ENCODE measurements around the gene PDE12.
"Not testable (repeated sequence)": the region's sequence is repeated elsewhere in the genome, so short reads cannot be mapped to it uniquely, and the experiment has no call there.

The PDE12 gene

DNA sequence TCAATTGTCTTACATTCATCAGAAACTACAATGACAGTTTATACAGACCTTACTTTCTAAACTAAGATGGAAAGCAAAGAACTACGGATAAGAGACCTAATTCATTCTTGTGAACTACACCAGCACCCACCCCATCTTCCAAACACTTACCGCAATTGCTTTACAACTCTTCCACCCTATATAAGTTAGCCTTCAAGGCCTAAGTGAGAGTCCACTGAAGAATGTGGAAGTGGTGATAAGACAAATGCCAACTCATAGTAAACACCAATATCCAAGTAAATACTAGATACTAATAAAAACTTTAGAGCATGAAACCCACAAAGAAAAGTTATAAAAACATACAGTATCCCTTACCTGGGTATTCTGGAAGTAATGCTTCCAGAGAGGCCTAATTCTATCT is 27.5 kb downstream of the PDE12 start:
- DNase-seq (ENCODE audit: low spot score) = no peak

DNA sequence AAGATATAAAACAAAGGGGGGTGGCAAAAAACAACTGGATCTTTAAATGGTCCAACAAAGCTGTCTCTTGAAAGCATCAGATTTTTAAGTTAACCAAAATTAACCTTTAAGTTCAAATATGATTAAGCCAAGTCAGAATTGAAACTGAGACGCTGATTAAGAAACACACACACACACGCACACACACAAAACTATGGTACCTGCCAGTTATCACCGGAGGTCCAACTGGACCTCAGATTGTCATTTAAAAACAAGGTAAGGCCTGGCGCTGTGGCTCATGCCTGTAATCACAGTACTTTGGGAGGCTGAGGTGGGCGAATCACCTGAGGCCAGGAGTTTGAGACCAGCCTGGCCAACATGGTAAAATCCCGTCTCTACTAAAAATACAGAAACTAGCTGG is 30.7 kb downstream of the PDE12 start:
- DNase-seq (ENCODE audit: low spot score) = no peak

DNA sequence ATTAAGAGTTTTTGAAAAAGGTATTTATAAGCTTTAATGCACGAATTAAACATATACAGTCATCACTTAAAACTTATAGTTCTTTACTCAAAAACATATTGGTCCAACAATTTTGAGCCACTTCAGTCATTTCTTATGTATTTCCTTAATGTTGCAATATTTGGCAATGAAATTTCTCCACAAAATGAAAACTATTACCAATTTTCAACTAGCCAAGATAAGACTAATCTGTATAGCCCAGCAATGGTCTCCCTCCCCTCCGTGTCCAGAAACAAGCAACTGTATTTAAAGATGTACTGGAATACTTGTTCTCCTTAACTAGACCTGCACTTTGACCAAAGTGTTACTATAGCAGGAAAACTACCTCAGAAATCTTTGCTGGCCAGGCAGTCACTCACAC is 31.8 kb downstream of the PDE12 start:
- no peak for DNase-seq (ENCODE audit: low spot score)

DNA sequence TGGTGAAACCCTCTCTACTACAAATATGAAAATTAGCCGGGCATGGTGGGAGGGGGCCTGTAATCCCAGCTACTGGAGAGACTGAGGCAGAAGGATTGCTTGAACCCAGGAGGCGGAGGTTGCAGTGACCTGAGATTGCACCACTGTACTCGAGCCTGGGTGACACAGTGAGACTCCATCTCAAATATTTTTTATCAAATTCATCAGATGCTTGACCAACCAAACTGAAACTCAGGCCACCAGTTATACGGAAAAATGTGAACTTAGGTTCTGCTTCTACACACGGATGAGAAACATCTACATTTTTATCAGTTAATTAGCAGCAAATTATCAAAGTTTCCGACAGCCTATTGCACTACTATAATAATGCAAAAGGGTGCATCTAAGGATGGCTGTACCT is 36.2 kb downstream of the PDE12 start:
- no peak for DNase-seq (ENCODE audit: low spot score)

DNA sequence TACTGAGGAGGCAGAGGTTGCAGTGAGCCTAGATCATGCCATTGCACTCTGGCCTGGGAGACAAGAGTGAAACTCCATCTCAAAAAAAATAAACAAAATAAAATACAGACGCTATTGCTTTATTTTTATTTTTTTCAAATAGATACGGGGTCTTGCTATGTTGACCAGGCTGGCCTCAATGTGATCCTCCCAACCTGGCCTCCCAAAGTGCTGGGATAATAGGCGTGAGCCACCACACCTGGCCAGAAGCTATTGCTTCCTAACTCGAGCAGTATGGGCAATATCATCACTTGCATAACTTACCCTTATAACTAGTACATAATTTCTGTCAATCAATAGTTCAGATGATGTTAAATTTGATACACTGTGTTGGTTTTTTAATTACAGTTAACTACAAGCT is 38.1 kb downstream of the PDE12 start:
- no peak for DNase-seq (ENCODE audit: low spot score)

DNA sequence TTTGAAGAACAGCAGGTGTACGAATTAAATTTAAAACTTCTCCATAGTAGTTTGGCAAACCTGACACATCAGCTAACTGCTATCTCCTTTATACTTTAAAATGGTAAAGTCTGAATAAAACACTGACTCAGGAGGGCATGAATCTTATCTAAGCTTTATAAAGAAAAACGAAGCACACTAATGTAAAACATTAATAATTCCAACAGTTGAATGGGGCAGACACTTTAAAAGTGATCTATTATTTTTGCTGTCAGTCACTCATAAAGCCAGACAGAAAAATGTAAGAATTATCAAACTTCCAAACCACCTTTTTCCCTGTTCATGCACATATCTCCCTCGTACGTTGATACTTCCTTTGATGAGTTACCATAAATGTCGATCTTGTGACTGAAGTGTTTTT is 38.5 kb downstream of the PDE12 start:
- DNase-seq (ENCODE audit: low spot score) = no peak

DNA sequence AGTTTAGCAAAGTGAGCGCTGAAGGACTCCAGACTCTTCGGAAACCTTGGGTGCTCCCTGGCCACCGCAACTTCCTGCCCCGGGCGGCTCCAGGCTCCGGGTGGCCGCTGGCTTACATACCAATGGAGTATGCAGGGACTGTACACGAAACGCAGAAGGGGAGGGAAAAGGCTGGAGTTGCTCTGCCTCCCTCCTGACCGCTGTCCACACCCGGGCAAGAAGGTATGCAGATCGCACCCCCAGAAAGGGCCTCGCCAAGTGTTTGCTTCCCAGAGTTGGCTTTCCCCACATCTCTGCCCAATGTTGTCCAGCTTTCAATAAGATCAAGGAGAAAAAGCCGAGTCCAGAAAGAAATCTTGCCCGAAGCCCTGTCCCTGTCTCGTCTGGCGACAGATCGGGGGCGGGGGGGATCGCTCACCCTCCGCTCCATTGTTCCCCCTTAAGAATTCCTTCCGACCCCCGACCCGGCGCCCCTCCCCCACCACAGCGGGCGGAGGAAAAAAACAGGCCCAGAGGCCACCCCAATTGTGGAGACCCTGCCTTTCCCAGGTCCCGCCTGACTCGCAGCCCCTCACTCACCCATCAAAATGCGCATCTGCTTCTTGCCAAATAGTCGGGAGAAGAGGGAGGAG is 40.5 kb downstream of the PDE12 start:
- peak; percentile 50 for DNase-seq (ENCODE audit: low spot score)

DNA sequence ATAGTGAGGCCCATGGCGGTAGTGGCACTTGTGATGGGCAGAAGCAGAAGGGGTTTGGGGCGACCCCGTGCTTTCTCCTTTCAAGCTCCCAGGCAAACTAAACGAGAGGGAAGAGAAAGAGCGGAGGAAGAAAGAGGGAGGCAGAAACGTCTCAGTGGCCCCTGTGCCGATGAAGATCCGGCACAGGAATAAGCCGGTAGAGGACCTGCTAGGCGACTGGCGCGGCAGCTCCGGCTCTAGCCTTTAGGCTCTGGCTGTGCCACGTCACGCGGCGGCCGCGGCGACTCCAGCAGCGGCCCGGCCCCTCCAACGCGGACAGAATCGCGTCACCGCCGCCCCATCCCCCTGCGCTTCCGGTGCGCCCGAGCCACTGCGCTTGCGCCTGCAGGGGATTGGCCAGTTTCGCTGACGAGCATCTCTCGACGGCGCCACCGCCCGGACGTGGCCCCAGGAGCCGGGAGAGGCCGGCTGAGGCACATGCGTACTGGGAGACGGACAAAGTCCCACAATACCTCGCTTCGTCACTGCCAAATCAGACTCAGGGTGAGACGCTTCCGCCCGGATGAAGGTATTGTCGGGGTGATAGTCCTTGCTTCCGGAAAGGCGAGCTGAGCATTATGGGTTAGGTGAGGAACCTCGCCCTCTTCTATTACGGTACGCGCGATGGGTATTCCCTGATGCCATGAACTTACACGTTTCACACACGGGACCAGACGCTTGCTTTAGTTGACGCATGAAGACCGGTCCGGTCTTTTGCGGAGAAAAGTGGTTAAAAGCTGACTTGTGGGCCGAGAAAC is 41.3 kb downstream of the PDE12 start, which contains the start of gene ARF4:
Gene ARF4 (minus strand): TSS at position 218 of the 797 bp plus-strand sequence. CDS start 204 bp downstream, at position 14.
- DNase-seq (ENCODE audit: low spot score) = peak; percentile 100

DNA sequence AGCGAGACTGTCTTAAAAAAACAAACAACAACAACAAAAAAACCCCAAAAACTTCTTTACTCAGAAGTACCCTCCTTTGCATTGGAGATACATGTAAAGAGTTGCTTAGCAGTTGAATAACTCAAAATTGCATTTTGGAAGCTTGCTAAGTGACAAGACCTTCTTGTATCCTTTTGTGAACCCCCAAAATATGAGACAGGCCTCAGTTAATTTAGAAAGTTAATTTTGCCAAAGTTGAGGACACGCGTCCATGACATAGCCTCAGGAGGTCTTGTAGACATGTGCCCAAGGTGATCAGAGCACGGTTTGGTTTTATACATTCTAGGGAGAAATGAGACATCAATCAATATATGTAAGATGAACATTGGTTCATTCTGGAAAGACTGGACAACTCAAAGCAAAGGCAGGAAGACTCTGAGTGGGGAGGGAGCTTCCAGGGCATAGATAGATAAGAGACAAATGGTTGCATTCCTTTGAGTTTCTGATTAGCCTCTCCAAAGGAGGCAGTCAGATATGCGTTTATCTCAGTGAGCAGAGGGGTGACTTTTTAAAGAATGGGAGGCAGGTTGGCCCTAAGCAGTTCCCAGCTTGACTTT is 42.8 kb downstream of the PDE12 start:
- no peak for DNase-seq (ENCODE audit: low spot score)

DNA sequence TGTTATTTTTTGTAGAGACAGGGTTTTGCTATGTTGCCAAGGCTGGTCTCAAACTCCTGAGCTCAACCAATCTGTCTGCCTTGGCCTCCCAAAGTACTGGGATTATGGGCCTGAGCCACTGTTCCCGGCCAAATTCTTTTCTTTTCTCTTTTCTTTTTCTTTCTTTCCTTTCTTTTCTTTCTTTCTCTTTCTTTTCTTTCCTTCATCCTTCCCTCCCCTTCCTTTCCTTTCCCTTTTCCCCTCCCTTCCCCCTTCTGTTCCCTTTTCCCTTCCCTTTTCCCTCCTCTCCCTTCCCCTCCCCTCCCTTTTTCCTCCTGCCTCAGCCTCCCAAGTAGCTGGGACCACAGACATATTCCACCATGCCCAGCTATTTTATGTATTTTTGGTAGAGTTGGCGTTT is 44.1 kb downstream of the PDE12 start:
- no peak for DNase-seq (ENCODE audit: low spot score)

DNA sequence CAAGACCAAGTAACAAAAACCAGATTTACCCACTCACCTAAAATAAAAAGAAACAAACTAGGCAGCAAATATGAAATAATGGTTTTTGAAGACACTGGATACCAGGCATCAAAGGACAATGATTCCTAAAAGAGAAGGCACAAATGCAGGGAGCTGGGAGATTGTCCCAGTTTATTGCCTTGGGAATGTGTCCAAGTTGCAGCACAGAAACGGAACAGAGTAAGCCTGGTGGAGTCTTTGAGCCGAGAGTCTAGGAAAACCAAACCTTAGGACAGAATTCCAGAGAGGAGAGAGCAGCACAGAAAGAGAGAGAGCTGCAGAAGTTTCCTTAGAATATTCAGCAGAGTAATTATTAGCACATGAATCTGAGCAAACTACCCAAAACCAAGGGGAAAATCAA is 48.9 kb downstream of the PDE12 start:
- DNase-seq (ENCODE audit: low spot score) = no peak

DNA sequence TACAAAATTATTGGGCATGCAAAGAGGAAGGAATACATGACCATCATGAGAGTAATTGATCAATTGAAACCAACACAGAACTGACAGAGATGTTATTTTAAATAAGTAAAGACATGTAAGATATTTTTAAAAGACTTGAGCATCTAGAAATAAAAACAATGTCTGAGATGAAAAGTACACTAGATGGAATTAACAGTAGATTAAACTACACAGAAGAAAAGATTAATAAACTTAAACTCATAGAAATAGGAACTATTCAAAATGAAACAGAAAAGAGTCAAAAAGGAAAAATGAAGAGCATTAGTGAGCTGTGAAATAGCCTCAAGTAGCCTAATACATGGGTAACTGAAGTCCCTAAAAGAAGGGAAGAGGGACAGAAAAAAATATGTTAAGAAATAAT is 49.6 kb downstream of the PDE12 start:
- no peak for DNase-seq (ENCODE audit: low spot score)

DNA sequence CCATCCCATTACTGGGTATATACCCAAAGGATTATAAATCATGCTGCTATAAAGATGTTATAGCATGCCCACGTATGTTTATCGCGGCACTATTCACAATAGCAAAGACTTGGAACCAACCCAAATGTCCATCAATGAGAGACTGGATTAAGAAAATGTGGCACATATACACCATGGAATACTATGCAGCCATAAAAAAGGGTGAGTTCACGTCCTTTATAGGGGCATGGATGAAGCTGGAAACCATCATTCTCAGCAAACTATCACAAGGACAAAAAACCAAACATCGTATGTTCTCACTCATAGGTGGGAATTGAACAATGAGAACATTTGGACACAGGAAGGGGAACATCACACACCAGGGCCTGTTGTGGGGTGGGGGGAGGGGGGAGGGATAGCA is 55.8 kb downstream of the PDE12 start:
- DNase-seq (ENCODE audit: low spot score) = not testable (repeated sequence)

DNA sequence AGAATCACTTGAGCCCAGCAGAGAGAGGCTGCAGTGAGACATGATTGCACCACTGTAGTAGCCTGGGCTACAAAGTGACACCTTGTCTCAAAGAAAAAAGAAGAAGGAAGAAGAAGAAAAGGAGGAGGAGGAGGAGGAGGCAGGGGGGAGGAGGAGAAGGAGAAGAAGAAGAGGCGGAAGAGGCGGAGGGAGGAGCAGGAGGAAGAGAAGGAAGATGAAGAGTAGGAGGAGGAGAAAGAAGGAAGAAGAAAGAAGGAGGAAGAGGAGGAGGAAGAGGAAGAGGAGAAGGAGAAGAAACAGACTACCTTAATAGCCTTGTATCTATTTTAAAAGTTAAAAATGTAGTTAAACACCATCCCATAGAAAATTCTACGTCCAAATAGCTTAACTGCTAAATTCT is 60.2 kb downstream of the PDE12 start:
- no peak for DNase-seq (ENCODE audit: low spot score)
